Astrocyte of the spinal cord (primary cell): ENCODE data around the gene FAM98A.

Source experiments
- DNase-seq: peaks from one replicate; pipeline ENCODE4 v3.0.0; 2011; ENCODE audit warnings: low read depth, low spot score
- H3K4me3 ChIP-seq: 2 replicates; pipeline ENCODE4 v1.5.1; 2011; ENCODE audit warnings: low read depth, mild to moderate bottlenecking, low read length, moderate library complexity
- CTCF ChIP-seq: IDR thresholded peaks from 2 replicates; pipeline ENCODE4 v1.5.1; 2012; ENCODE audit warnings: low read depth, mild to moderate bottlenecking, low read length, inconsistent platforms
- in situ Hi-C: cut with HindIII; loops from 2 replicates; pipeline ENCODE4 v1.10.0; 2017; ENCODE audit warnings: low sequenced_read_pairs

FAM98A gene

DNA sequence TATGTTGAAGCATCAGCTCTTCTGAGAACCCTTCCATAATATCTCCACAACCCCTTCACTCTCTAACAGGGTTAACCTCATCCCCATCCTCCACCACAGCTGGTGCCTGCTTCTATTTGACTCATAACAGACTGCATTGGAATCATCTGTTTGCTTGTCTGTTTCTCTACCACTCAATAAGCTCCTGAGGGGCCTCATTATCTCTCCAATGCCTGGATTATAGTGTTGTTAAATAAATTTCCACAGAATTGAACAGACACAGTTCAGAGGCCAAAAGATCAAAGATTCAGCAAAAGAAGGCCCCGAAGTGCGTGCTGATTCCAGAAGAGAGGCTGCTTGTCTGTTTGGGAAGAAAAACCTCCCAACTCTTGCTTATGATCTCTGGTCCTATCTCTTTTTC, 33.7 kb upstream of the FAM98A start:
- in situ Hi-C loops: no loop called here
- no peak for TF ChIP-seq CTCF
- H3K4me3 ChIP-seq: no peak overlapping the region
- no peak for DNase-seq

- in situ Hi-C loops: no loop called here
- DNase-seq: no peak
- H3K4me3 ChIP-seq: no peak overlapping the region
- TF ChIP-seq CTCF: no peak
Observed at GRCh38 chr2:33628031-33628827, 29.1 kb upstream of the FAM98A start.

GRCh38 chr2:33619028-33619427, 19.9 kb upstream of the FAM98A start:
- TF ChIP-seq CTCF: no peak
- no peak overlapping the region for H3K4me3 ChIP-seq
- no peak for DNase-seq
- in situ Hi-C loops: no loop called here

GRCh38 chr2:33617989-33618388, 18.9 kb upstream of the FAM98A start:
- DNase-seq: no peak
- in situ Hi-C loops: no loop called here
- no peak overlapping the region for H3K4me3 ChIP-seq
- TF ChIP-seq CTCF: no peak

- in situ Hi-C loops: no loop called here
- DNase-seq: no peak
- TF ChIP-seq CTCF: no peak
Observed at GRCh38 chr2:33617401-33617800, 18.3 kb upstream of the FAM98A start.

DNA sequence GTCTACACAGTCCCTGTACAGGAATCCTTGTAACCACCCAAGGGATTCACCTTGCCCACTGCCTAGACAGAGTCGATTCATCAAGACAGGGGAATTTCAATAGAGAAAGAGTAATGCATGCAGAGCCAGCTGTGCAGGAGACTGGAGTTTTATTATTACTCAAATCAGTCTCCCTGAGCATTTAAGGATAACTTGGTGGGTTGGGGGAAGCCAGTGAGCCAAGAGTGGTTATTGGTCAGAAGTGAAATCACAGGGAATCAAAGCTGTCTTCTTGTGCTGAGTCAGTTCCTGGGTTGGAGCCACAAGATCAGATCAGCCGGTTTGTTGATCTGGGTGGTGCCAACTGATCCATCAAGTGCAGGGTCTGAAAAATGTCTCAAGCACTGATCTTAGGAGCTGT, 17.8 kb upstream of the FAM98A start:
- TF ChIP-seq CTCF: no peak
- DNase-seq: no peak
- no peak overlapping the region for H3K4me3 ChIP-seq
- in situ Hi-C loops: no loop called here

More at GRCh38 chr2:33617401-33617800, 18.3 kb upstream of the FAM98A start:
- no peak overlapping the region for H3K4me3 ChIP-seq
